PC-9 (cell line): ENCODE data around the gene OPN3.
"Not testable (repeated sequence)": the region's sequence is repeated elsewhere in the genome, so short reads cannot be mapped to it uniquely, and the experiment has no call there.

Source experiments
- CTCF ChIP-seq: fragments of 200-600 bp; sonication (generic); conservative IDR thresholded peaks from 2 replicates; pipeline ENCODE4 v1.6.1; 2017; ENCODE audit warnings: mixed run types, antibody characterized with exemption, mild to moderate bottlenecking, moderate library complexity
- EZH2 ChIP-seq: fragments of 200-600 bp; sonication (generic); IDR thresholded peaks from 2 replicates; pipeline ENCODE4 v1.8.0; 2017; ENCODE audit warnings: antibody characterized with exemption, low read depth

- TF ChIP-seq EZH2, CTCF: not testable (repeated sequence)
Measured at GRCh38 chr1:241659016-241659415, 18.8 kb upstream of the OPN3 start.
